ENCODE results near the gene DBF4B.

Gene DBF4B

DNA sequence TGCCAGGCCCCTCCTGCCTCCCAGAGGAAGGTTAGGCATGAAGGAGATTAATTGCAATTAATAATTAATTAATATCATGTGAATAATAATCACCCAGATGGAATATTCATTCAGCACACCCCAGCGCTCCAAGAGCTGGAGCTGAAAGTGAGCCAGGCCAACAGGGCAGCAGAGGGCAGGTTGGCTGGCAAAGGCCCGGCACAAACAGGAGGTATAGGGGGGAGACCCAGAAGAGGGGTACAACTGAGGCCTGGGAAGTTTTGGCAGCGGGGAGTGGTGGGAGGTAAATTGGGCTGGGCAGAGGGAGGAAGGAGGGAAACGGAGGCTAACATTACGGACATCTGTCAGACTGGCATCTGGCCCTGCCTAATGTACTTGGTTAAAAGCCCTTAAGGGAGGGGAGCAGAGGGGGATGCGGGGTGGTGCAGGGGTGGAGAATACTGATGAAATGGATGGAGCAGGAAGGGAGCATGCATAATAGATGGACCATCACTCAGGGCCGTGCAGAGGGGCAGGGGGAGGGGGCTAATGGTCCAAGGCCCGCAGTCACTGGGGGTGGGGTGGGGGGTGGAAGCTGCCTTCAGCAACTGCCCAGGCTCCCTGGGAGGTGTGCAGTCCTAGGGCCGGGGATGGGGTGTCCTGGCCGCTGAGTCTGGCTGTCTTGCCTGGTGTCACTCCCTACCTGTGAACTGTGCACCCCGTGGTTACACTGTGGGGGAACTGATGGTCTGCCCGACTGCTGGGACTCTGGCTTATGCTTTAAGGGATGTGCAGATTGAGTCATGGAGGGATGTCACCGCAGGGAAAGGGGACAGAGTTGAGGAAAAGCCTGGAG is 52.2 kb downstream of the DBF4B start:
- DNase-seq = no peak

DNA sequence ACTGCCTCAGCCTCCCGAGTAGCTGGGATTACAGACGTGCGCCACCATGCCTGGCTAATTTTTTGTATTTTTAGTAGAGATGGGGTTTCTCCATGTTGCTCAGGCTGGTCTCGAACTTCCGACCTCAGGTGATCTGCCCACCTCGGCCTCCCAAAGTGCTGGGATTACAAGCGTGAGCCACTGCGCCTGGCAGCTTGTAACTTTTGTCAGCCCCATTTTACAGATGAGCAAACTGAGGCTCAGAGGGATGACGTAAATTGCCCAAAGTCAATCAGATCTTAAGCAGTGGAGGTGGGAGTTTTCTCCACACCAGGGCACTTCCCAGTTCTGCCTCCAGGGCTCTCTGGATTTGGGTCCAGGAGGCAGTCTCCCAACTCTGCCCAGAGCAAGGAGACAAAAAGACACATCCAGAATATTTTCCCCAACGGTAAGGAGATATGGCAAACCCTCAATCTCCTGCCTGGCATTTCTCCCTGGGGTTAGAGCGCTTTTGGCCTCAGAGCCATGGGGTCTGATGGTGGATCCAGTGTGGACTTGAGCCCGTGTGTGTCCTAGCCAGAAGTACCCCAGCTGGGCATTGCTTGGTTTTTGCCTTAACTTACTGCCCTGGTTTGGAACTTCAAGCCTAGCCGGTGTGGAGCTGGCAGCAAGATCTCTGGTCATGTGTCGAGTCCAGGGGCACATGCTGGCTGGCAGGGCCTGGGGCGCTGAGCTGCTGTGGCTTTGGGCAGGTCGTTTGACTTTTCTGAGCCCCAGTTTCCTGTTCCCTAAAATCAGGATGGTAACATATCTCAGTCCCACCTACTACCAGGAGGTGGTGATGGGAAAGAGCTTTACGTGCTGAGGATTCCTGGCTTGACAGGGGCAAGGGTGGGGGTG is 53.7 kb downstream of the DBF4B start:
- DNase-seq = no peak

- no peak for DNase-seq
Observed at GRCh38 chr17:44763170-44763569, 54.7 kb downstream of the DBF4B start.

DNA sequence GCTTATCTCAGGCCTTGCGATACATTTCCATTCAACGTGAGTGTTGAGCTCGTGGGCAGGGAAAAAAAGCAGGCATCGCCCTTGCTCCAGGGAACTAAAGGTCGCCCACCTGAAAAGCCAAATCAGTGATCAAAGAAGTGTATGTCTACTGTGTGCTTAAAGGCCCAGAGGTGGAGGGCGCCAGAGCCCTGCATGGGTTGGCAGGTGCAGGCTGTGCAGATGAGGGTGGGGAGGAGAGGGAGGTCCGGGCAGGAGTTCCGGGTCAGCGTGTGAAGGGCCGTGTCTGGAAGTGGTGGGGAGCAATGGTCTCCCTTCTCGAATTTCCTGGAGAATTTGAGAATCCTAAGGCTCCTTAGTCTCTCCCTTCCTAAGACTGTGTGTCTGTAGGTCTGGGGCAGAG is 57.5 kb downstream of the DBF4B start:
- no peak for DNase-seq

DNA sequence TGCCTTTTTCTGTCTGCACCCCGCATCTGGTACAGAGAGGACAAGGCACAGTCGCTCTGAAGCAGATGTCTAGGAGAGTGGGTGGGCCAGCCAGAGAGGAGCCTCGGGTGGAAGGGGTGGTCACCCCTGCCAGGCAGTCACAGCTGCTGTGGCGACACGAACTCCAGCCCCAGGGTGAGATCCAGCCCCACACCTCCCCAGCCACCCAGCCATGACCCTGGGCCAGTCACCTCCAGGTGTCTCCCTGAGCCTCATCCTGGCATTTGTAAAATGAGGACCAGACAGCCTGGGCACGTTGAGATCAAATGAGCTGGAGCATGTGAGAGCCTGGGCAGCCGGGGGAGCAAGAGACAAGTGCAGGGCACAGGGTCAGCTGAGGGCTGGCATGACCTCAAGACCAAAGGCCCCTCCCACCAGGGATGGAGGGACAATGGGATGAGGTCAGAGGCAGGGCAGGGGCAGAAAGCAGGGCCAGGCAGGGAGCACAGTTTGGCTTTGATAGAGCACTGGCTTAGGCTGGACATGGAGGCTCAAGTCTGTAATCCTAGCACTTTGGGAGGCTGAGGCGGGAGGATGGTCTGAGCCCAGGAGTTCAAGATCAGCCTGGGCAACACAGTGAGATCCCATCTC is 58.1 kb downstream of the DBF4B start:
- DNase-seq = no peak

DNA sequence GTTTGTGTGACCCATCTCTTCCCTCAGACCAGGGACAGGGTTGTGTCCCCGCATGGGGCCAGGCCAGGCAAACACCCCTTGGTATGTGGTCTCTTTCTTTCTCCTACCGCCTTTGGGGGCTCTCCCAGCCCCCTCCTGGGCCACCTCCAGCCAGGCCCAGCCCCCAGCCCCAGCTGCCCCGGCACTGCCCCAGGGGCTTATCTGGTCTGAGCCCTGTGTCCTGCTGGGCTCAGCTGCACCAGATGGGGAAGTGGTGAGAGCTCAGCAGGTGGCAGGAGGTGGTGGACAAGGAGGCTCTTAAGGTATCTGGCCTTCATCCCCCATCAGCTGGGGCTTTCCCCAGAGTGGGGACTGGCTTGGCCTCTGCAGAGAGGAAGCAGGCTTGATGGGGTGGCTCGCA is 59.0 kb downstream of the DBF4B start:
- DNase-seq = no peak

DNA sequence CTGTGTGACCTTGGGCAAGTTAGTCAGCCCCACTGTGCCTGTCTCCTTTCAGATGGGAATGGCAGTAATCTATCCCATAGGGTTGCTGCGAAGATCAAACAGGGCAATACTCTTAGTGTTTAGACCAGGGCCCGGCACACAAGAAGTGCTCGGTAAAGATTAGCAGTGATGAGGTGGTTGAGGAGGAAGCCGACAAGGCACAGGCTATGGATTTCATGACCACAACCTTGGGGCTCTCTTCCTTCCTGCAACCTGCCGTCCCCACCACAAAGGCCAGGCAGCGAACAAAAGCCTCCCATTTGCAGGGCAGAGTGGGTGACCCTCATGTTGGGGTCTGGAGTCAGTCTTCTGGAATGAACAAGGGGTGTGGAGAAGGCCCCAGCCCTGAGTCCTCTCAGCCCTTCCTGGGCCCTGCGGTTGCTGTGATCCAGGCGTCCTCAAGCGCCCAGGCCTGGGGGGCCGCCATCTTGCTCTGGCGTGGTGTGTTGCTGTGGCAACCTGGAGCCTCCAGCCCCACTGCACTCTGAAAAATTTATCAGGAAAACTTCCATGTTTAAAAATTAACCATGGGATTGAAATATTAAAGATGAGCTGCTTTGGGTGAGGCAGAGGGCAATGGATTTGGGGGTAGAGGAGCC is 60.2 kb downstream of the DBF4B start:
- no peak for DNase-seq

- no peak for DNase-seq
Observed at GRCh38 chr17:44769230-44769629, 60.8 kb downstream of the DBF4B start.

GRCh38 chr17:44769647-44770084 is 61.2 kb downstream of the DBF4B start:
- DNase-seq = no peak

DNA sequence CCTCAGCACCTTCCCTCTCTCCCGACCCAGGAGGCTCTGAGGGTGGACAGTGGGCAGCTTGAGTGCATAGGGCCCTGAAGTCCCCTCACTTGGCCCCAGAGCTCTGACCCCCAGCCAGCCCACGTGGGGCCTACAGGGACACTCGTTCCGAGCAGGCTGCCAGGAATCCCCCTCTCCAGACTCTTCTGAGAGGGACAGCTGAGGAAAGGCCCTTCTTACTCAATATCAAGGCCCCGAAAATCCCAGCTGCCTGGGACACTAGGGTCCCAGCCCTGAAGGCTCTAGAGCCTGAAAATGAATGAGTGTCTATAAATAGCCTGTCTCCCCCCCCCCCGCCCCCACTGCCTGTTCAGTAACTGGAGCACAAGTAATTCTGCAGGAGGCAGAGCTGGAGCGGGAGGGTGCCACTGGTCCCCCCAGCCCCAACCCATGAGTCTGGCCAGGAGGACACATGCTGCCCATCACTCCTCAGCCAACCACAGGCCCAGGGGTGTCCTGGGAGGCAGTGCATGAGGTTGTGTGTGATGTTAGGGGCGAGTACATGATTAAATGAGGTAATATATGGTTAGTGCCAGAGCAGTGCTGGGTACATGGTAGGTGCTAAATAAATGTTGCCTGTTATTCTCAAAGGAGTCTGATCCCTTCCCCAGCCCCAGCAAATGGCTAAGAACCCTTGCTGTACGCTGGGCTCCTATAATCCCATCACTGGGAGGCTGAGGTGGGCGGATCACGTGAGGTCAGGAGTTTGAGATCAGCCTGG is 61.9 kb downstream of the DBF4B start:
- no peak for DNase-seq

DNA sequence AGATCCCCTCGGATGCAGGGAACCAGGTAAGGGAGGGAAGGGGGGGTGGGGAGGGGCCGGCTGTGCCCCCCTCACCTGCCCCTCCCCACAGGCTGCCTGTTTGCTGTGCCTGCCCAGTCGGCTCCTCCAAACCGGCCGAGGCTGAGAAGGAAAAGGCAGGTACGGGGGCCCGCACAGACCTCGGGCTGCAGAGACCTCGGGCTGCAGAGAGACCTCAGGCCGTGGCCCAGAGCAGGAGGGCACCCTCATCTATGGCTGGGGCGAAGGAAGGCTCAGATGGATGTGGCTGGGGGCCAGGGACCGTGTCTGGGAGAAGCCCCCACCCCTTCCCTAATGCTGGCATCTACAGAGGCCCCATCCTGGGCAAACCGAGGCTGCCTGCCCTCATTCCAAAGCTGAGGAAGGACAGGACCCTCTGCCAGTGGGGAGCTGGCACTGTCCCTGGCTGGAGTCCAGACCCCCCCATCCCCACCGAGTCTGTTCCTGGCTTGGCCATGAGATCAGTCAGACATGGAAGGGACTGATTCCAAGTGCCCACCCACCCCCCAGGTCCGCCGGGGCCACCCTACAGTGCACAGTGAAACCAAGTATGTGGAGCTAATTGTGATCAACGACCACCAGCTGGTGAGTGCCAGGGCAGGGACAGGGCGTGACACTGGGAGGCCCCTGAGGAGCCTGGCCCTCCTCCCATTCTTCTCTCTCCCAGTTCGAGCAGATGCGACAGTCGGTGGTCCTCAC is 64.0 kb downstream of the DBF4B start:
- DNase-seq = no peak

- no peak for DNase-seq
Observed at GRCh38 chr17:44773140-44773539, 64.7 kb downstream of the DBF4B start.

- peak; percentile 35 for DNase-seq
Observed at GRCh38 chr17:44774271-44775135, 66.0 kb downstream of the DBF4B start.

GRCh38 chr17:44775136-44775837 is 66.8 kb downstream of the DBF4B start:
- peak; percentile 87 for DNase-seq

- no peak for DNase-seq
Observed at GRCh38 chr17:44775838-44776621, 67.6 kb downstream of the DBF4B start.

- no peak for DNase-seq
Observed at GRCh38 chr17:44776628-44777393, 68.3 kb downstream of the DBF4B start.

GRCh38 chr17:44777394-44778348 is 69.2 kb downstream of the DBF4B start:
- no peak for DNase-seq

Measured in SIG-M5 (cell line).